ENCODE results near the gene KANSL1.

- TF ChIP-seq YY1 (IDR thresholded peaks at IDR 0.05; ENCODE audit: low read depth) = no peak
- no peak for TF ChIP-seq TAF1 (IDR thresholded peaks at IDR 0.05; ENCODE audit: low read depth)
- TF ChIP-seq CEBPB (IDR thresholded peaks at IDR 0.05) = no peak
- TF ChIP-seq EP300 (IDR thresholded peaks at IDR 0.05; ENCODE audit: borderline replicate concordance) = no peak
Observed at GRCh38 chr17:46191322-46192188, 1.7 kb downstream of the KANSL1 start.
